ENCODE results near the gene NSMCE1. TPM values are rescaled to one million over a fixed set of nuclear protein-coding genes. Genes with fewer than 3 reads are reported as not detected.
A peak's percentile ranks its signal among the peaks of the same experiment; 100 is the strongest.

The NSMCE1 gene, protein sequence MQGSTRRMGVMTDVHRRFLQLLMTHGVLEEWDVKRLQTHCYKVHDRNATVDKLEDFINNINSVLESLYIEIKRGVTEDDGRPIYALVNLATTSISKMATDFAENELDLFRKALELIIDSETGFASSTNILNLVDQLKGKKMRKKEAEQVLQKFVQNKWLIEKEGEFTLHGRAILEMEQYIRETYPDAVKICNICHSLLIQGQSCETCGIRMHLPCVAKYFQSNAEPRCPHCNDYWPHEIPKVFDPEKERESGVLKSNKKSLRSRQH
- total RNA-seq, result 66.1 TPM

DNA sequence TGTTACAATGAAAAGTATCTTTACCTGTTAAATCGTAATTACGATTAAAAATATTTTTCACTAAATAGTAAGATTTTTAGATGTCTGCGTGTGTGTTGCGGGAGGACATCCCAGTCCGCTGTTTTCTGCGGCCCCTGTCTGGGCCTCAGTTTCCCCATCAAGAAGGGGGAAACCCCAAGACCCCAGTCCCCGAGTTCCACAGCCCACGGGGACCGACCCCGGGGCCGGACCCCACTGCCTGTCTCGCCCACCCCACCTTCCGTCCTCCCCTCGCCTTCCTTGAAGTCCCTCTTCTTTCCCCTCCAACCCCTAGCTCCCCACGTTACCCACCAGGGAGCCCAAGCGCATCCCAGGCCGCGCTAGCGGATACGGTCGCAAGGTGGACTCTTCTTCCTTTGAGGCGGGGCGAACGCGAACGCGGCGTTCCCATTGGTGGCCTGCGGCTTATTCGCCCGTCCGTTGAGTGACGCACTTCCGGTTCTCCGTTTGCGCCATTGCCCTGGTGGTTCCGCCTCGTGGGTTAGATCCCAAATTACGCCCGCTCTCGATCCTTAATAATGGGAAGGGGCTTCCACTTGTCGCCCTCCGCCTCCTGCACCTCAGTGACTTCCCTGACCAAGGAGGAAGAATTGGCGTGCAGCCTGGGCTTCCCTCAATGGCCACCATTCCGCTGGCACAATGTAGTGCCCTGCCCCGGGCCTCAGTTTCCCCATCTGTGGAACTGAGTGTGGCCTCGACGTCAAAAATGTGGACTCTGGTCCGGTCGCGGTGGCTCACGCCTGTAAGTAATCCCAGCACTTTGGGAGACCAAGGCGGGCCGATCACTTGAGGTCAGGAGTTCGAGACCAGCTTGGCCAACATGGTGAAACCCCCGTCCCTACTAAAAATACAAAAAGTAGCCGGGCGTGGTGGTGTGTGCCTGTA is at the start of gene NSMCE1:
TSS of gene NSMCE1 (minus strand) at position 397 of the 924 bp plus-strand sequence. CDS start 11,202 bp downstream, outside the sequence.
- DNase-seq (ENCODE audit: low spot score), result peak; percentile 98

DNA sequence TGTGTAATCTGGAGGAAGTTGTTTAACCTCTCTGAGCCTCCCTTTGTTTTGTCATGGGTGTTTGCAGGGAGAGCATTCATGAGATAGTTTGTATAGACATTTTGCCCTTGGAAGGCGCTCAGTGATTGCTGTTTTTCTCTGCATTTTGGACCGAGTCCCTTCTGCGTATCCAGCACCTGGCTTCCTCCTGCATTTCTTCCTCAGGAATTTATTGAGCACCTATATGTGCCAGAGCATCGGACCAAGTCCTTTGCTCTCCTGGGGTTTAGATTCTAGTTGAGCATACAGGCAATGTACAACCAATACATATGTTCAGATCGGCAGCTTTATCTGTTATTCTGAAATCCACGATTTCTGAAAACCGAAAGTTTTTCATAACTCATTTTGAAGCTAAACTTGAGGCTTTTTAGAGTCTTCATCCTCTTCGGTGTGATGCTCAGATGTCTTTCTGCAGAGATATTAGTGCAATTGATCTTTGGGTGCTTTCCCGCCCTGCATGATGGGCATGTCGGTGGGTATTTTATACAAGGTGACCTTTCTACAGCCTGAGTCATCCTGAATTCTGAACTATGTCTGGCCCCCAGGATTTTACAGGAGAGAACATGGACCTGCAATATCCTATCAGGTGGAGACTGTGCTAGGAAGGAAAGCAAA is 49.3 kb upstream of the NSMCE1 start:
- DNase-seq (ENCODE audit: low spot score), result no peak

DNA sequence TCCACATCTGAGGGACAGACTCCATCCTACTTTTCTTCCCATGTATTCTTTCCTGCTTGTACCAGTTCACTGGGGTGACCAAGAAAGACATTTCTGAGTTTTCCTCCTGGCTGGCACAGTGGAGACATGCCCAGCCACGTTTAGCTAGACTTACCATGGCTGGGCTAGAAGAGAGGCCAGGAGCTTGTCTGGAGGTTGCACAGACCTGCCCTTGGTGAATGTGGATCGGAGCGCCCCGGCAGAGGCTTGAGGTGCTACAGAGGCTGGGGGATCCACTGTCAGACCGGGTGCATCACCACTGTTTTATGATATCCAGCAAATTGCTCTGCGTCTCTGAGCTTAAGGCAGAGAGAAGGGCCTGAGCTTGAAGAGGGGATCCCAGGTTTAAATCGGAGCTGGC is 48.7 kb upstream of the NSMCE1 start:
- DNase-seq (ENCODE audit: low spot score), result no peak

DNA sequence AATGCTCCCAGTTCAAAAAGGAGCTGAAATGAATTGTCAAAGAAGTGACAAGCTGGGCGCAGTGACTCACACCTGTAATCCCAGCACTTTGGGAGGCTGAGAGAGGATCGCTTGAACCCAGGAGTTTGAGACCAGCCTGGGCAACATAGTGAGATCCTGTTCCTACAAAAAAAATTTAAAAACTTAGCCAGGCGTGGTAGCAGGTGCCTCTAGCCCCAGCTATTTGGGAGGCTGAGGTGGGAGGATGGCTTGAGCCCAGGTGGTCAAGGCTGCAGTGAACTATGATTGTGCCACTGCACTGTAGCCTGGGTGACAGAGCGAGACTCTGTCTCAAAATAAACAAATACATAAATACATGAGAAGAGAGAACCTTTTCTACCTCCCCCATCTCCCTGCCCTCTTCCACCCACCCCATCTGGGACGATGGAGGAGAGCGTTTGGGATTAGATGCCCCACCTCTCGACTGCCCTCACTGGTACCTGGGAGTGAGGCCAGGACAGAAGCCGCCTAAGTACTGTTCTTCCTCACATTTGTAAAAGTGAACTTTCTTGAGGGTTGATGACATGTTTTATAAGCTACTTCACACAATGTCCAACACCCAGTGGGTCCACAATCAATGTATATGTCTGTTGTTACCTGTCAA is 47.6 kb upstream of the NSMCE1 start:
- no peak for DNase-seq (ENCODE audit: low spot score)

DNA sequence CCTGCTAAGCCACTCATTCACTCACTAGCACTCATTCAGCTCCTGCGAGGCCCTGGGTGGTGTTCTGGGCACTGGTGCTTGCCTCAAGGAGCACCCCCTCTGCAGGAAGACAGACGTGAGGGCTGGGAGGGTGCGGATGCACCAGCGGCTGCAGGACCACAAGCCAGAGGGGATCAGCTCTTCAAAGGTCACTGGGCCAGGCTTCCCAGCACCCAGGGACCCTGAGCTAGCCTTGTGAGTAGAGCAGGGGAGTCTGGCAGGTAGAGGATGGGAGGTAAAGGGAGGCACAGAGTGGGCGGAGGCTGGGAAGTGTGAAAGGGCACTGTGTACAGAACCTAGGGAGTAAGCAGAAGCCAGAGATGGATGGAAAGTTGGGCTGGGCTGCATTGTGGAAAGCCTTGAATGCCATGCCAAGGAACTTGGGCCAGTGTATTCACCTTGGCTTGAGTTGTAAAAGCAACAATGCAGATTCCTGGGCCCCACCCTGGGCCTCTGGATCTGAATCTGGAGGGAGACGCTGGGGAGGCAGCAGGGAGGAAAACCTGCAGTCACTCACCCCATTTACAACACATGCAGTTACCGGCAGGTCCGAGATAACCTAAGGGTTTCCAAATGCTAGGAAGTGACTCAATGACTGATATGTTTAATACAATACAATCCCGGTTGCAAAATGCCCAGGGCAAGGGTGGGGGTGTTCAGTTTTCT is 46.9 kb upstream of the NSMCE1 start:
- DNase-seq (ENCODE audit: low spot score), result no peak

DNA sequence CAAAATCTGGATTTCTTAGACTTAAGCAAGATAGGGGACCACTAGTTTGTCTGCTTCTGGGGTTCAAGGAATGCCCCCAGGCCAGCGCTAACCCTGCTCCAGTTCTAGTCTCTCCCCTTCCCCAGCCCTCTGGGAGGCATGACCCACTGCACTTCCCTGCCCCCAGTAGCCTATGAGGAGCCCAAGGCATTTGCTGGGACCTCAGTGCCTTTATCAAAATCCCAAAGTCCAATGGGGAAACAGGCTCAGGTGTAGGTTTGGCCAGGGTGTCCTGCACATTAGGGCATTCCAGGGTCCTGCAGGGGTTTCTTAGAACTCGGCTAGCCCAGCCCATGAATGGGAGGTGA is 46.4 kb upstream of the NSMCE1 start:
- DNase-seq (ENCODE audit: low spot score), result no peak

DNA sequence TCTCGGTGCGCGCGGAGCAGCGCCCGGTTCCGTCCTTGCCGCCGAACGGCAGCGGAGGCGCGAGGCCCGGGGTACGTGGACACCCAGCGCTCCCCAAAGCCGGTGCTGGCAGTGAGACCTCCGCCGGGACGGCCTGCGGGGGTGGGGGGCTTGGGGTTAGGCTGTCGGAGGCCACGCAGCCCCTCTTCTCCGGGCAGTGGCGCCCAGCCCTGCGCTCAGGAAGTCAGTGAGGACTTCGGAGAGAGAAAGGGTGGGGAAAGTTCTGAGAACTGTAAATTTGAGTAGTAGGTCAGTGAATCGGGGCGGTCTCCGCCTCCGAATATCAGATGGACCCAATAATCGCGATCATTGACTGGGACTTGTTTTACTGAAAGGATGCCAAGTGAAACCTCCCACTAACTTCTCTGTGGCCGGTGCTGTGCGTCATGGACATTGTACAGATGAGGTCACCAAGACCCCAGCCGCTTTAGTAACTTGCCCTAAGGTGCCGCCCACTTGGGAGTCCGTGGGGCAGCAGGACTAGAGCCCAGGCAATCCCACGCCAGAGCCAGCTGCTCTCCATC is 45.7 kb upstream of the NSMCE1 start:
- DNase-seq (ENCODE audit: low spot score), result no peak

DNA sequence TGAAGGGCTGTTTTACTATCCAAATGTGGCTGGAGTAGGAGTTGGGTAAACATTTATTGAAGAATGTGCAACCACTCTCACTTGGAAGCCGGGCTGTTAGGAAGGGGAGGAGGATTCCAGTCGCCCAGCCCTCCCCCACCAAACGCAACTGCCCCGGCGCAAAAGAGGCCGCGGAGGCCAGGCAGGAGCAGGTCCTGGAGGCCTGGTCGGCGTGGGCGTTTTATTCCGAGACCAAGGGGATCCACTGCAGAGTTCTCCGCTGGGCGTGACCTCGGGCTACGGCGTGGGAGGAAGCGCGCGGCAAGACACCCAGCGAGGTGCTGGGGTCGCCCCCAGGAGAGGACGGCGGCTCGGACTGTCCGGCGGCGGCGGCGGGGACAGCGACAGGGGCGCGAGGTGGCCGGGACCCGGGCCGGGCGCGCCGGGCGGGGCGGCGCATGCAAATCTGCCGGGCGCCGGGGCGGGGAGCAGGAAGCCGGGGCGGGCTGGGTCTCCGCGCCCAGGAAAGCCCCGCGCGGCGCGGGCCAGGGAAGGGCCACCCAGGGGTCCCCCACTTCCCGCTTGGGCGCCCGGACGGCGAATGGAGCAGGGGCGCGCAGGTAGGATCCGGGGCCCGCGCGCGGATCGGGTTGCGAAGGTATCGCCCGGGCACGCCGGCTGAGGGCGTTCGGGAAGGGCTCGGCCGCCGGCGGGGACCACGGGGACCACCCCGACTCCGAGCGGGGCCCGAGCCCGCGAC is 45.0 kb upstream of the NSMCE1 start, which contains the start of gene IL4R:
TSS of gene IL4R (plus strand) at position 553 of the 739 bp plus-strand sequence. CDS start 26,230 bp downstream, outside the sequence.
- peak; percentile 69 for DNase-seq (ENCODE audit: low spot score)

DNA sequence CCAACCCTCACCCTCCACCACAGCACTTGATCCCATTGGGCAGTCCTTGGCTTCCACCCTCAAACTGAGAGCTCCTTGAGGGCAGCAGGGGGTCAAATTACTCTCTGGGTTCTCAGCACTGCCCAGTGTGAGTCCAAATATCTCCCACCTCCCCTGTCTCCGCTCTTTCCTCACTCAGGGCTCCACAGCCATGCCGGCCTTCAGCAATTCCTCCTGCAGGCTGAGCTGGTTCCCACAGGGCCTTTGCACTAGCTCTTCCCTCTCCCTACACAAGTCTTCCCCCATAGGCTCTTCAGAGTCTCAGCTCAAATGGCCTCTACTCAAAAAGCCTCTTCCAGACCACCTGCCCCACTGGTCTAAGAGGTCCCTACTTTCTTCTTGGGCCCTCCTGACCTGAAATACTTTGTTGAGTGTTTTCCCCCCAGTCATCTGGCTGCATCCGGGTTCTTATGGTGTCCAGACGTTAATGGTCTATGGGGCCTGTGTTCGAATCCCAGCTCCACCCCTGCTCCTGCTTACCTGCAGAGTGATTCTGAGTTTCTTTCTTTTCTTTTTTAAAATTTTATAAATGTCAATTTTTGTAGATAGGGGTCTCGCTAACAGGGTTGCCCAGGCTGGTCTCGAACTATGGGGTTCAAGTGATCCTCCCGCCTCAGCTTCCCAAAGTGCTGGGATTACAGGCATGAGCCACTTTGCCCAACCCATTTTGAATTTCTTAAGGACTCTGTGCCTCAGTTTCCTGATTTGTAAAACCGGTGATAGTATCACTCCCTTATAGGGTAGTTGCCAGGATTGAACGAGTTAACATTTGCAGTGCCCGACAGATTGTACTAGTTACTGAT is 44.2 kb upstream of the NSMCE1 start:
- DNase-seq (ENCODE audit: low spot score), result no peak

DNA sequence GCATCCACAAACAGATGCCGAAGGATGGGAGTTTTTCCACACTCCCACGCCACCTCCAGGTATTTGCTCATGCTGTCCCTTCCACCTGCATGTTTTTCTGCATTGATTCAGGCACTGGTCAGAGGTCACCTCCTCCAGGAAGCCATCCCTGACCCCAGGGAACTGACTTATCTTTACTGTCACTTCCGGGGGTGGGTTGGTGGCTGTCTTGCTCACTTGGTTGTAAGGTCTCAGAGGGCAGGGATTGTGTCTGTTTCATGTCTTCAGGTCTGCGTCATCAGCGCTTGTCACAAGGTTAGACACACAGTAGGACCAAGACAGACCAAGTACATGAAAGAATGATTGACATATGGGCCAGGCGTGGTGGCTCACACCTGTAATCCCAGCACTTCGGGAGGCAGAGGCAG is 43.3 kb upstream of the NSMCE1 start:
- DNase-seq (ENCODE audit: low spot score), result no peak

DNA sequence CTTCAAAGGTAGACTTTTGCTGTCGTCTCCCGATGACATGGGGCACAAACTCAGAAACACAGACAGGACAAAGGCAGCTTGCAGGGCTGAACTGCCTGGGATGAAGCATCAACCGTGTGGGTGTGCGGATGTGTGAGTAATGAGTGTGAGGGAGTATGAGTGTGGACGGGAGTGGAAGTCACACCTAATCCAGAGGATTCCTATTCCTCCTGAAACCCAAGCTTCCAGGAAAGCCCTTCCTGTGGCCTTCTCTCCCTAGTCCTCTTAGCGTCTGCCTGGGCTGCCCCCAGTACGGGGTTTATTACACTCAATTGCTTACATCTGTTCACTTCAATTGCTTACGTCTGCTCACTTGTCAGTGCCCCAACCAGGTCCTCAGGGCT is 42.9 kb upstream of the NSMCE1 start:
- DNase-seq (ENCODE audit: low spot score), result no peak

DNA sequence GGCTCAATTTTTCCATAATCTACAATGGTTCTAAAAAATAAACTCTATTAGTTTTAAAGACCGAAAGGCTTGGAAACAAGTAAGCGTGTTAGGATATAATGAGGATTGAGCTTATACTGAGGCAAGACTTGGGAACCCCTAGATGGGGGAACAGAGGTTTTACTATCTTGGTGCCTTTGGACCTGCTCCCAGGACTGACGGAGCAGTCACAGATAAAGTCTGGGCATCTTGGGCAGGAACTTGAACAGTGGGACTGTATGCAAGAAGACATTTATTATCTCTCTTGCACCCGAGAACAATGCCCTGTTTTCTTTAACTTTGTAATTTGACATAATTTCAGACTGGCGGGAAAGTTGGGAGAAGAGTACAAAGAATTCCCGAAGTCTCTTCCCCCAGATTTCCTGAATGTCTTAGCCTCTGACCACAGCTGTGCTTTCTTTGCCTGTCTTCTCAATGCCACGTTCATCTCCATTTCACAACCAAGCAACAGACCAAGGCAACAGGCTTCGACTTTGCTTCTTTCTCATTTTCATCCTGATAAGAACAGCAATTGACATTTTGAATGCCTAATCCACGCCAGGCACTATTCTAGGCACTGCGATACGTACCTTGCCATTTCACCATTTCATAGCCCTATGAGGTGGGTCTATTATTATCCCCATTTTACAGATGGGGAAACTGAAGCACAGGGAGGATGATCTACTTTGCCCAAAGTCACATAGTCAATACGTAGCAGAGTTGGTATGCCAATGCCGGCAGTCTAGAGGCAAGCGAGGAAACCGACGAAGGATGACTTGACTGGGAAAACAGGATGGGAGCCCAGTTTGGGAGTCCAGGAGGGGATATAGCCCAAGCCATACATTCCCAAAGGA is 42.2 kb upstream of the NSMCE1 start:
- no peak for DNase-seq (ENCODE audit: low spot score)

DNA sequence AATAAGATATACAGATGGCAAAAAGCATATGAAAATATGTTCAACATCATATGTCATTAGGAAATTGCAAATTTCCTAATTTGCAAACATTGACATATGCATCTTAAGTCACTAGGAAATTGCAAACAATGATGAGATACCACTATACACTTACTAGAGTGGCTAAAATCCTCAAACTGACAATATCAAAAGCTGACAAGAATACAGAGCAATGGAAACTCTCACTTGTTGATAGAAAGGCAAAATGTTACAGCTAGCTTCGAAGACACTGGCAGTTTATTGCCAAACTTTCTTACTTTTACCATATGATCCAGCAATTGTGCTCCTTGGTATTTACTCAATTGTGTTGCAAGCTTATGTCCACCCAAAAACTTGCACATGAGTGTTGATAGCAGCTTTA is 40.2 kb upstream of the NSMCE1 start:
- no peak for DNase-seq (ENCODE audit: low spot score)

DNA sequence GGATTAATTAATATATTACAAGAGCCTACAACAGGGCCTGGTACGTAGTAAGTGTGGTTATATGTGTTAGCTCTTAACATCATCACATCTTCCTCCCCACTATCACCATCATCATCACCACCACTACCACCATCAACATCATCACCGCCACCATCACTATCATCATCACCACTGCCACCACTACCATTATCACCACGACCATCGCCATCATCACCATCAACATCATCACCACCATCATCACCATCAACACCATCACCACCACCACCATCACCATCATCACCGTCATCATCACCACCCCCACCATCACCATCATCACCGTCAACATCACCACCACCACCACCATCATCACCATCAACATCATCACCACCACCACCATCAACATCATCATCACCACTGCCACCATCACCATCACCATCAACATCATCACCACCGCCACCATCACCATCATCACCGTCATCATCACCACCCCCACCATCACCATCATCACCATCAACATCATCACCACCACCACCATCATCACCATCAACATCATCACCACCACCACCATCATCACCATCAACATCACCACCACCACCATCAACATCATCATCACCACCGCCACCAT is 37.4 kb upstream of the NSMCE1 start:
- DNase-seq (ENCODE audit: low spot score), result no peak

DNA sequence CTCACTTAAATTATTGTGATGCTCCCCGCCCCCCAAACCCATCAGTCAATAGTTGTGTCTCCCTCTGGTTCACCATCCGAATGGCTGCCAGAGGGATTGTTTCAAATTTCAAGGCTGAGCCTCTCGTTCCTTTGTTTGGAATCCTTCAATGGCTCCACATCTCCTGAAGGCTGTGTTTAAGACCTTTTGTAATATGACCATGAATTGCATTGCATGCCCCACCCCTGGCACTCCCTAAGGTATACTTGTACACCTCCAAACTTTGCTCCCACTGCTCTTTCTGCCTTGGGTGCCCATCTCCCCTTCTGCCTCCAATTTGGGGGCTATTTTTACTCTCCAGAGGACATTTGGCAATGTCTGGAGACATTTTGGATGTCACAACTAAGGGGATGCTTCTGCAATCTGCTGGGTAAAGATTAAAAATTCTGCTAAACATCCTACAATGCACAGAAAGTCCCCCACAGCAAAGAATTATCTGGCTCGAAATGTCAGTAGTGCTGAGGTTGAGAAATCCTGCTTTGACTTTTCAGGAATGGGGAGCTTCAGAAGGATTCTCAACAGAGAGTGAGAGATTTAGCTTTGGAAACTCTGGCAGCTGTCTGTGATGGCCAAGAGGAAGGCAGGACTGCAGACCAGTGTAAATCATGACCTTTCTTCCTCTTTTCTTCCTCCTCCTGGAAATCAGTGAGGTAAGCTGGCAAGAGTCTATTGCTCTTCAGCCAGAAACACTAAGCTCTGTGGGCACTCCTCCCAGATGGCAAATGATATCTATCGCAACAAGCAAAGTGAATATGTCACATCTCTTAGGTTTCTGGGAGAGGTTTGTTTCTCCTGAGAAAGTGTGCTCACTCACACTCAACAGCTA is 36.5 kb upstream of the NSMCE1 start:
- no peak for DNase-seq (ENCODE audit: low spot score)

DNA sequence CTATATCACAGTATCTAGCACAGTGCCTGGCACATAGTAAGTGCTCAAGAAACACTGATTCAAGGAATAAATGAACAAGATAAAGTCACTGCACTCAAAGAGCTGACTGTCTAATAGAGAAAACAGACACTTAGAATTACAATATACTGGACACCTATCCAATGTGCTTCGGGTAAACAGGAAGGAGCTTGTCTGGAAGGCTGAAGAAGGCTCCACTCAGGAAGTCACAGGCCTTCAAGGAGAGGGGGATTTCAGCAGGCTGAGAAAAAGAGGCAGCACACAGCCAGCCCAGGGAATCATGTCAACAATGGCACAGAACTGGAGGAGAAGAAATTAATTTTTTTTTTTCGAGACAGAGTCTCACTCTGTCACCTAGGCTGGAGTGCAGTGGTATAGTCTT is 35.5 kb upstream of the NSMCE1 start:
- no peak for DNase-seq (ENCODE audit: low spot score)

All from ureter (tissue), 1 donor.